Ammon's horn (tissue), 1 donor: Measurements from ENCODE around the gene MRPL16.
"Not testable (repeated sequence)": the region's sequence is repeated elsewhere in the genome, so short reads cannot be mapped to it uniquely, and the experiment has no call there.

Source experiments
- DNase-seq: peaks from one replicate; pipeline ENCODE4 v3.0.0-alpha.2; 2016; ENCODE audit warnings: low spot score

MRPL16 gene

GRCh38 chr11:59810189-59810910 is at the start of gene MRPL16:
Gene MRPL16, minus strand, starts transcription at chr11:59810778. Its CDS starts 120 bp downstream, at chr11:59810658.
- peak; percentile 81 for DNase-seq

GRCh38 chr11:59859673-59860072 is 49.1 kb upstream of the MRPL16 start:
- DNase-seq, result no peak

GRCh38 chr11:59857439-59858434 is 47.2 kb upstream of the MRPL16 start:
- no peak for DNase-seq

GRCh38 chr11:59854871-59855270 is 44.3 kb upstream of the MRPL16 start:
- peak; percentile 21 for DNase-seq

GRCh38 chr11:59851416-59851815 is 40.8 kb upstream of the MRPL16 start:
- not testable (repeated sequence) for DNase-seq

- not testable (repeated sequence) for DNase-seq
Observed at GRCh38 chr11:59849551-59849950, 39.0 kb upstream of the MRPL16 start.

- DNase-seq, result no peak
Observed at GRCh38 chr11:59849129-59849528, 38.6 kb upstream of the MRPL16 start.

GRCh38 chr11:59848439-59848838 is 37.9 kb upstream of the MRPL16 start:
- DNase-seq, result not testable (repeated sequence)

GRCh38 chr11:59847626-59848025 is 37.0 kb upstream of the MRPL16 start:
- no peak for DNase-seq

- DNase-seq, result no peak
Observed at GRCh38 chr11:59846556-59846955, 36.0 kb upstream of the MRPL16 start.

GRCh38 chr11:59845399-59845798 is 34.8 kb upstream of the MRPL16 start, which contains the start of gene CBLIF:
Gene CBLIF, minus strand, starts transcription at chr11:59845499. Its CDS starts 46 bp downstream, at chr11:59845453.
- no peak for DNase-seq

GRCh38 chr11:59842316-59842715 is 31.7 kb upstream of the MRPL16 start:
- no peak for DNase-seq

GRCh38 chr11:59841514-59841913 is 30.9 kb upstream of the MRPL16 start:
- DNase-seq, result no peak

- DNase-seq, result no peak
Observed at GRCh38 chr11:59839615-59840014, 29.0 kb upstream of the MRPL16 start.

GRCh38 chr11:59833602-59834001 is 23.0 kb upstream of the MRPL16 start:
- no peak for DNase-seq

GRCh38 chr11:59829358-59829757 is 18.8 kb upstream of the MRPL16 start:
- no peak for DNase-seq

- peak; percentile 70 for DNase-seq
Observed at GRCh38 chr11:59822989-59823566, 12.5 kb upstream of the MRPL16 start.

GRCh38 chr11:59818572-59818971 is 8.0 kb upstream of the MRPL16 start:
- no peak for DNase-seq

GRCh38 chr11:59816434-59816833 is 5.9 kb upstream of the MRPL16 start:
- DNase-seq, result not testable (repeated sequence)

- DNase-seq, result no peak
Observed at GRCh38 chr11:59815754-59816153, 5.2 kb upstream of the MRPL16 start.

- no peak for DNase-seq
Observed at GRCh38 chr11:59814021-59814420, 3.4 kb upstream of the MRPL16 start.

GRCh38 chr11:59813364-59813763 is 2.8 kb upstream of the MRPL16 start:
- DNase-seq, result no peak
